ENCODE results near the gene RNF135.
"Not testable (repeated sequence)": the region's sequence is repeated elsewhere in the genome, so short reads cannot be mapped to it uniquely, and the experiment has no call there.

Gene RNF135

DNA sequence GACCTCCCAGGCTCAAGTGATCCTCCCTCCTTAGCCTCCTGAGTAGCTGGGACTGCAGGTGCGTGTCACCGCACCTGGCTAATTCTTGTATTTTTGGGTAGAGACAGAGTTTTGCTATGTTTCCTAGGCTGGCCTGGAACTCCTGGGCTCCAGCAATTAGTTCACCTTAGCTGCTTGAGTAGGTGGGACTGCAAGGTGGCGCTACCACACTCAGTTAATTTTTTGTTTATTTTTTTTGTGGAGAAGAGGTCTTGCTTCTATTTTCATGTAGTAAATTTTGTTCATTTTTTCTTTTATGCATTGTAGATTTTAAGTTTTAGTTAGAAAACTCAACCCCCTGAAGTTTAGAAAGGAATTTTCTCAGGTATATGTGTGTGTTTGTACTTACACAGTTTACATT, 21.7 kb downstream of the RNF135 start:
- DNase-seq, result no peak
- in situ Hi-C loops (cut with MboI; ENCODE audit: low pct_unique_long_range_greater_than_20kb, low sequenced_read_pairs), result no loop called here

DNA sequence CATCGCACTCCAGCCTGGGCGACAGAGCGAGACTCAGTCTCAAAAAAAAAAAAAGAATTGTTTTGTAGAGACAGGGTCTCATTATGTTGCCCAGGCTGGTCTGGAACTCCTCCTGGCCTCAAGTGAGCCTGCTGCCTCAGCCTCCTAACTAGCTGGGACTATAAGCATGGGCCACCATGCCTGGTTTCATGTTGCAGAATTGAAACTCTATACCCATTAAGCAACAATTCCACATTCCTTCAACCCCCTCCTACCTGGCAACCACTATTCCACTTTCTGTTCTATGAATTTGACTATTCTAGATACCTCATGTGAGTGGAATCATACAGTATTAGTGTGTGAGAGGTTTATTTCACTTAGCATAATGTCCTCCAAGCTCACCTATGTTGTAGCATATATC, 24.5 kb downstream of the RNF135 start:
- no peak for DNase-seq
- in situ Hi-C loops (cut with MboI; ENCODE audit: low pct_unique_long_range_greater_than_20kb, low sequenced_read_pairs), result no loop called here

DNA sequence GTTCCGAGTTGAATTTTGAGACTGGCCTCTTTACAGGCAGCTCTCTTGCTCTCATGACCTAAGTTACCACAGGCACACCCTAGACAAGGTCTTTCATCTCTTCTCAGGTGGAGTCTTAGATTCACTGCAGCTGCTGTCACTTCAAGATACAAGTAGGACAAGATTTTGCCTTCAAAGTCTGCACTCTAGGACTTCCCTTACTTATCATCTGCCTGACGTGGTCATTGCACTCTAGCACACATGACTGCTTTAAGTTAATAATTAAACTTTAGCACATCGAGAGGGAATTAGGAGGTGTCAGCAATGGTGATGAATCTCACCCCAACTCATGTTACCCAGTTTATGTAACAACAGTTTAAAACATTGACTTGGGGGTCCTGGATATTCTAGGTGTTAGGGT, 25.6 kb downstream of the RNF135 start:
- in situ Hi-C loops (cut with MboI; ENCODE audit: low pct_unique_long_range_greater_than_20kb, low sequenced_read_pairs), result no loop called here
- DNase-seq, result no peak

DNA sequence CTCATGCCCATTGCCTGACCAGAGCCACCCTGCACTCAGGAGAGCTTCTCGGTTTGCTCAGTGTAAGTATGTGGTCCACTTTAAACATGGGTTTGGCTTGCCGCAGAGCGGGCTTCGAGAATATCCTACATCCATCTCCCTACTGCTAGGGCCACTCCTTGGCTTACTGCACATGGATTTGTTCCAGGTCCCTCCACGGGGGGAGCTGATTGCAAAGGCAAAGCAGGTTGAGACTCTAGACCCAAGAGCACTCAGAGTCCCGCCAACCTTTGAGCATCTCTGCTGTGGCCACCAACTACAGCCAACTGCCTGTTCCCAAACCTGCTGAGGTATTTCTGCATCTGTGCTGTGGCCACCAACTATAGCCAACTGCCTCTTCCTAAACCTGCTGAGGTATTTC, 26.4 kb downstream of the RNF135 start:
- in situ Hi-C loops (cut with MboI; ENCODE audit: low pct_unique_long_range_greater_than_20kb, low sequenced_read_pairs), result no loop called here
- no peak for DNase-seq

DNA sequence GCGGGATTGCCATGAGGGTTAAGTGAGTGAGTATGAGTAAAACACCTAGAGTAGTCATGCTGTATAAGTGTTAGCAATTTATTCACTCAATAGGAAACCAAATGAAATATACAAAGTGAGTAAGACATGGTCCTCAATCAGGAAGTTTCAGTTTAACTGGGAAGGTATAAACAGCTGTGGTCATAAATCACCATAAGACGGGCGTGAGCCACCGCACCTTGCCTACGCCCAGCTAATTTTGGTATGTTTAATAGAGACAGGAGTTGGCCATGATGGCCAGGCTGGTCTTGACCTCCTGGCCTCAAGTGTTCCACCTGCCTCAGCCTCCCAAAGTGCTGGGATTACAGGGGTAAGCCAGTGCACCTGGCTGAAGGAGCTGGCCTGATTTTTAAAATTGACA, 27.0 kb downstream of the RNF135 start:
- no peak for DNase-seq
- in situ Hi-C loops (cut with MboI; ENCODE audit: low pct_unique_long_range_greater_than_20kb, low sequenced_read_pairs), result no loop called here

DNA sequence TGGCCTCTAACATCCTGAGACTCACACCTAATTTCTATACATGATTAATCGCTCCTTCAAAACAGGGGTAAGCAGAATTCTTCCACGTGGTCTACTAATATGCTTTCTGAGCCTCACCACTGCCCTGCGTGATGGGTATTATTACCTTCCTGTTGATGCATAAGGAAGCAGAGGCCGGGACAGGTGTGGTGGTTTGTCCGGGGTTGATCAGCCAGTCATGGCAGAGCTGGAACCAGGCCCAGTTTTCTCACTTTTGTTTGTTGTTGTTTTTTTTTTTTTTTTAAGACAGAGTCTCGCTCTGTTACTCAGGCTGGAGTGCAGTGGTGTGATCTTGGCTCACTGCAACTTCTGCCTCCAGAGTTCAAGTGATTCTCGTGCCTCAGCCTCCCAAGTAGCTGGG, 31.2 kb downstream of the RNF135 start:
- in situ Hi-C loops (cut with MboI; ENCODE audit: low pct_unique_long_range_greater_than_20kb, low sequenced_read_pairs), result loop anchor here (25.0 kb wide), 1 partner anchor 210 kb away; no protein-coding TSS in a partner anchor
- no peak for DNase-seq

DNA sequence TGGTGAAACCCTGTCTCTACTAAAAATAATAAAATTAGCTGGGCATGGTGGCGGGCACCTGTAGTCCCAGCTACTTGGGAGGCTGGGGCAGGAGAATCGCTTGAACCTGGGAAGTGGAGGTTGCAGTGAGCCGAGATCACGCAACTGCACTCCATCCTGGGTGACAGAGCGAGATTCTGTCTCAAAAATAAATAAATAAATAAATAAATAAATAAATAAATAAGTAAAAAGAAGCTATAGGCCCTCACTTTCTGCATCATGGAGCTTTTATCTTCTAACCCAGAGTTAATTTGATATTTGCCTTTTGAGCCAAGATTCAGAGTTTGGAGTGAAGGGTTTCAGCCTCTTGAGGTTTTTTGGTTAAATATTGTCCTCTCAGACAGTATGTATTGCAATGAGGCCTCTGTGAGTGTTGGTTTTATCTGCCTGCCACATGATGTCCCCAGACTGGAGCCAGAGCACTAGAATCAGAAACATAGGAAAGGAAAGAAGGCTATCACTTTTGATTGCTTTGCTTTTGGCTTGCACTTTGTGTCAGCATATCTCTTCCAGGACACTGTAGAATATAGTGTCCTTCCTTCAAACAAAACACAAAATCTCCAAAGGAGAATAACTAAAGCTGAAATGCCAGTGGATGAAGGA, 32.5 kb downstream of the RNF135 start:
- DNase-seq, result no peak
- in situ Hi-C loops (cut with MboI; ENCODE audit: low pct_unique_long_range_greater_than_20kb, low sequenced_read_pairs), result loop anchor here (25.0 kb wide), 1 partner anchor 209 kb away; no protein-coding TSS in a partner anchor

DNA sequence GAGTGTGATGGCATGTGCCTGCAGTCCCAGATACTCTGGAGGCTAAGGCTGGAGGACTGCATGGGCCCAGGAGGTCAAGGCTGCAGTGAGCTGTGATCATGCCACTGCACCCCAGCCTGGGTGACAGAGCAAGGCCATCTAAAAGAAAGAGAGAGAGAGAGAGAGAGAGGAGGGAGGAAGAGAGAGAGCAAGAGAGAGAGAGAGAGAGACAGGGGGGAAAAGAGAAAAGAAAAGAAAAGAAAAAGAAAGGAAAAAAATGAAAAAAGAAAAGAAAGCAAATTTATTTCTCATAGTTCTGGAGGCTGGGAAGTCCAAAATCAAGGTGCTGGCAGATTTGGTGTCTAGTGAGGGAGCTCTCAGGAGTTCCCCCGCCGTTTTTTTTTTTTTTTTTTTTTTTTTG, 33.3 kb downstream of the RNF135 start:
- in situ Hi-C loops (cut with MboI; ENCODE audit: low pct_unique_long_range_greater_than_20kb, low sequenced_read_pairs), result loop anchor here (25.0 kb wide), 1 partner anchor 208 kb away; no protein-coding TSS in a partner anchor
- no peak for DNase-seq

DNA sequence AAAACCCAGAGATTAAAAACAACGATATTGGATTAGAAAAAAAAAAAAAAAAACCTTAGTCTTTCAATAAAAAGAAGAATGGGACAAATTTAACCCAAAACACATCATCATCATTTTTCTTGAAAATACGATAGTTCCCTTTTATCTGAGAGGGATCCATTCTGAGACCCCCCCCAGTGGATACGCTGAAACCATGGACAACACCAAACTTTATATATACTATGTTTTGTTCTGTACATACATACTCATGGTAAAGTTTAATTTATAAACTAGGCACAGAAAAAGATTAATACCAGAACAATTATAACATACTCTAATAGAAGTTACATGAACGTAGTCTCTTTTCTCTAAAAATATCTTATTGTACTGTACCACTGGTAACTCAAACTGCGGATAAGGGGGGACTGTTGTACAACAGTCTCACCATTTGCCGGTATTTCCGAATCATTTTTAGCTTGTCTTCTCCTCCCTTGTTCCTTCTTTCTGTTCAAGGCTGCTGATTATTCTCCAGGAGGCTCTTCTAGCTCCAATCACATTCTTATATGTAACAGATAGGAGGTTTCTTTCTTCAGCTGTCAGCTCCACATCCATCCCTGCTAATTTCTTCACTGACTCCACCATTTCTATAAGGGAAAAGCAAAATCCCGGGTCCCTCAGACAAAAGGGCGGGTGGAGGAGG, 37.0 kb downstream of the RNF135 start:
- no peak for DNase-seq
- in situ Hi-C loops (cut with MboI; ENCODE audit: low pct_unique_long_range_greater_than_20kb, low sequenced_read_pairs), result loop anchor here (25.0 kb wide), 1 partner anchor 204 kb away; no protein-coding TSS in a partner anchor

DNA sequence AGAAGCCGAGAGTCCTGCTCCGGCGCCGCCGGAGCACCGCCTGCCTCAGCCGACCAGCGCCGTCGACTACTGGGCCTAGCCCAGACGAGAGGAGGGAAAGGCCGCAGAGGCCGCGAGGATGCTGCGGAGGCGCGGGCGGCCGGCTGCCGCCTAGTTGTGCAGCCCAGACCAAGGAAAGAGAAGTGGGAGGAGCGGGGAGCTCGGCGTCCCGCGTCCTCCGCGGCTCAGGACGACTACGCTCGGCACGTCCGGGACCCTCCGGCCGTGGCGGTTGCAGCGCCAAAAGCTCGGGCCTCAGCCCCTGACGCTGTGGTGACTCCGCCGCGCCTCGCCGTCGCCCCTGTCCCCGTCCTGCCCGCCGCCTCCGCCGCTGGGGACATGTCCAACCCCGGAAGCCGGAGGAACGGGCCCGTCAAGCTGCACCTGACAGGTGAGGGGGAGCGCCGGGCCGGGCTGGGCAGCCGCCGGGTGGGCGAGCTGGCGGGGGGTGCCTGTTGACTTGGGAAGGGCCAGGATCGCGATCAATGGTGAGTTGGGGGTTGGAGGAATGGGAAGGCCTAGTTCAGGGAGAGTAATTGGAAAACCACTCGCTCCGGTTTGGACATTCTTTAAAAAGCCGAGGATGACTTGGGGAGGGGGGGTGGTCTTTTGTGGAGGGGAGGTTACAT, 37.7 kb downstream of the RNF135 start:
- in situ Hi-C loops (cut with MboI; ENCODE audit: low pct_unique_long_range_greater_than_20kb, low sequenced_read_pairs), result loop anchor here (25.0 kb wide), 1 partner anchor 204 kb away; no protein-coding TSS in a partner anchor
- DNase-seq, result peak; percentile 83

DNA sequence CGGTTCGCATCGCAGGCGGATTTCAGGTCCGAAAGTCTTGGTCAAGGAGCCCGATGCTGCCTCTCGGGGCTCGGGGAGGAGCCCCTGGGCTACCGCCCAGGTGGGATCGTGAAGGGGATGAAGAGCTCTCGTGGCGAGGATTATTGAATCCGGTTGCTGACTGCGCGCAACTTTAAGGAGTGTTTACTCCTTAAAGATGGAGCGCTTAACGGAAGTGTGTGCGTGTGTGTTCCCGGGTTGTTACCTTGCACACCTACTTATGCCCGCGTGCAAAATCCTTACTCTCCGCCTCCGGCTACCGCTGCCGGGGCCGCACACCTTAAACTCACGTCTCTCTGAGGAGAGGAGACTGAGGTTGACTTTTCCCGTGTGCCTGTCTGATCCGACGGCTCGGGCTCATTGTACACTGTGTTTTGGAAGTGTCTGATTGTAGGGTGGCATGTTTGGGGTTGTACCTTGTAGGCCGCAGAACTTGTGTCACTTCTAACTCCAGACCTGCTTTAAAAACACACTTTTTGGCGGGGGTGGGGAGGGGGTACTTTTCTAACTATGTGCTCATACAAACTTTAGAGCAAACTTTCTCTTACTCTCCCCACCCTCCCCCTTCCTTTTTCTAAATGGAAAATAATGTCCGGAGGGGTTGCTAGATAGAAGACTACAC, 38.3 kb downstream of the RNF135 start:
- in situ Hi-C loops (cut with MboI; ENCODE audit: low pct_unique_long_range_greater_than_20kb, low sequenced_read_pairs), result loop anchor here (25.0 kb wide), 1 partner anchor 203 kb away; no protein-coding TSS in a partner anchor
- DNase-seq, result peak; percentile 57

DNA sequence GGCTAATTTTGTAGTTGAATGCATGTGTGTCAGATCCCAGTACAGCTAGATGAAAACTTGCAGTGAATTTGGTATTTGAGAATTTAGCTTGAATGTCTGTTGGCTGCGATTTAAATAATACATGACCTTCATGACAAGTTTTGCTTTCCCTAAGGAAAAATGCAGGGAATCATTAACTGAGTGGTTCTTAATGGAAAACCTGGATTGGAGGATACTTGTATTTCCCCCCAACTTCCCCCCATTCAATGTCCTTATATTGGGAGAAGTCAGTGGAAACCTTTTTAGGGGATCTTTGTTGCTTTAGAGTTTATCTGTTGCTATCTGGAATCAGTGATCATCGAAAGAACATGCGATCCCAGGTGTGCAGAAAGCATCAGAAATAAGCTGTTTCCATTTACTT, 39.2 kb downstream of the RNF135 start:
- not testable (repeated sequence) for DNase-seq
- in situ Hi-C loops (cut with MboI; ENCODE audit: low pct_unique_long_range_greater_than_20kb, low sequenced_read_pairs), result loop anchor here (25.0 kb wide), 1 partner anchor 202 kb away; no protein-coding TSS in a partner anchor

DNA sequence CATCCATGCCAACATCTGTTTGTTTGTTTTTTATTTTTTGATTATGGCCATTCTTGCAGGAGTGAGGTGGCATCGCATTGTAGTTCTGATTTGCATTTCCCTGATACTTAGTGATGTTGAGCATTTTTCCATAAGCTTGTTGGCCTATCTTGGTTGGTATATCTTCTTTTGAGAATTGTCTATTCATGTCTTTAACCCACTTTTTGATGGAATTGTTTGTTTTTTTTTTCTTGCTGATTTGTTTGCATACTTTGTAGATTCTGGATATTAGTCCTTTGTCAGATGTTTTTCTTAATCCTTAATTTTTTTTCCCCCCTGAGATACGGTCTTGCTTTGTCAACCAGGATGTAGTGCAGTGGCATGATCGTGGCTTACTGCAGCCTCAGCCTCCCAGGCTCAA, 43.0 kb downstream of the RNF135 start:
- no peak for DNase-seq

DNA sequence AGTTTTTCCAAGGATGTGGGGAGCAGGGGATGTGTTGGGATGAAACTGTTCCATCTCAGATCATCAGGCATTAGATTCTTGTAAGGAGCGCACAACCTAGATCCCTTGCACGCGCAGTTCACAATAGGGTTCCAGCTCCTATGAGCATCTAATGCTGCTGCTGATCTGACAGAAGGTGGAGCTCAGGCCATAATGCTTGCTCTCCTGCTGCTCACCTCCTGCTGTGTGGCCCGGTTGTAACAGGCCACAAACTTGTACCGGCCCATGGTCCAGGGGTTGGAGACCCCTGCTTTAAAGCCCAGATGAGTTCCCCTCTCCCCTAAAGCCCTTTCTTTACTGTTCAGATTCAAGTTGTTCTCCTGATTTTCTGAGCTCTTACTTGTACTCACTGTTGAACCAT, 44.8 kb downstream of the RNF135 start:
- DNase-seq, result no peak
- in situ Hi-C loops (cut with MboI; ENCODE audit: low pct_unique_long_range_greater_than_20kb, low sequenced_read_pairs), result loop anchor here (25.0 kb wide), 1 partner anchor 197 kb away; no protein-coding TSS in a partner anchor

More for the DNA sequence above, 43.0 kb downstream of the RNF135 start:
- in situ Hi-C loops (cut with MboI; ENCODE audit: low pct_unique_long_range_greater_than_20kb, low sequenced_read_pairs), result loop anchor here (25.0 kb wide), 1 partner anchor 198 kb away; no protein-coding TSS in a partner anchor

DNA sequence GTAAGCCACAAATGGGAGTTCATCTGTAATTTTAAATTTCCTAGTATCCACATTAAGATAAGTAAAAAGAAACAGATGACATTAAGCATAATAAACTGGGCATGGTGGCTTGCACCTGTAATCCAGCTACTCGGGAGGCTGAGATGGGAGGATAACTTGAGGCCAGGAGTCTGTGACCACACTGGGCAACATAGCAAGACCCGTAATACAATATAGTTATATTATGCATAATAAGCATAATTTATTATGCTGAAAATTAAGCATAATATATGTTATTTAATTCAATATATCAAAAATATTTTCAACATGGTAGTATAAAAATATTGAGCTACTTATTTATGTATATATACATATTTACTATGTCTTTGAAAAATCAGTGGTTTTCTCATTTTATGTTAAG, 48.2 kb downstream of the RNF135 start:
- DNase-seq, result no peak
- in situ Hi-C loops (cut with MboI; ENCODE audit: low pct_unique_long_range_greater_than_20kb, low sequenced_read_pairs), result loop anchor here (25.0 kb wide), 1 partner anchor 193 kb away; no protein-coding TSS in a partner anchor

DNA sequence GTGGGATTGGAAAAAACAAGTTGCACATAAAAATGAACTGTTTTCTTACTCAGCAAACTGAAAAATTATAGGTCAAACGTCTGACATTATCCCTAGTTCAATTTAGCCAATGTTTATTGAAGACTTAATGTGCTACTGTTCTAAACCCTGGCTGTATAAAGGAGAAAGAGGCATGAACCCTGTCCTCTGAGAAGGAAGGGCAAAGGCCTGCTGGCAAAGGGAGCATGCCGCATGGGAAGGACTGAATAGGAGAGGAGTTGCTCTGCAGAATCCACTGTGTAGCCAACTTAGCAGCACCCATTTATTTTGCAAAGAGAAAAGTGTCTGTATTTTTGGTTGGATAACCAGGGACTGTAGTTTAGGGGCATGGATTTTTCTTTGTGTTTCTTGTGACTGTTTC, 52.3 kb downstream of the RNF135 start:
- in situ Hi-C loops (cut with MboI; ENCODE audit: low pct_unique_long_range_greater_than_20kb, low sequenced_read_pairs), result loop anchor here (25.0 kb wide), 1 partner anchor 189 kb away; no protein-coding TSS in a partner anchor
- DNase-seq, result not testable (repeated sequence)

DNA sequence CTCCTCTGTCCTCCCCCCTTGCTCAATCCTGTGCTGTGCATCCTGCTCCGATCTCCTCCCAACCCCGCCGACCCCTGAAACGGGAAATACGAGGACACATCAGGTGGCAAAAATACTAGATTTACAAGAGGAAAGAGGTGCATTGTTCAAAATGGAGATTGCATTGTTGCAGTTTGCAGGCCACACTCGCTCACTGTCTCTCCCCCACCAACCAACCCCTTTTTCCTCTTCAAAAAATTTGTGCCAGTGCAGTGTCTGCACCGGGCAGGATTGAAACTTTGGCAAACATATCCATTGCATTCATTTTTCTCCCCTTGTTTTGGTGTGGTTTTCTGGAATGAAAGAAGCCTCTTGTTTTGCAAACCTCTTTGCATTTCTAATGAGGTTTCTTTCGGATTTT, 61.0 kb downstream of the RNF135 start:
- in situ Hi-C loops (cut with MboI; ENCODE audit: low pct_unique_long_range_greater_than_20kb, low sequenced_read_pairs), result no loop called here
- DNase-seq, result no peak

DNA sequence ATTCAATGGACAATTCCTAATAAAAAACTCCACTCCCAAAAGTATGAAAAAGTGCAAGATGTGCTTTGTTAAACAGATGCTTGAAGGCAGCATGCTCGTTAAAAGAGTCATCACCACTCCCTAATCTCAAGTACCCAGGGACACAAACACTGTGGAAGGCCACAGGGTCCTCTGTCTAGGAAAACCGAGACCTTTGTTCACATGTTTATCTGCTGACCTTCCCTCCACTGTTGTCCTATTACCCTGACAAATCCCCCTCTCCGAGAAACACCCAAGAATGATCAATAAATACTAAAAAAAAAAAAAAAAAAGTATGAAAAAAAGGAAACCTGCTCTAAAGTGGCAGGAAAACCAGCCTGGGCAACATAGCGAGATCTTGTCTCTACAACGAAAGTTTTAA, 64.8 kb downstream of the RNF135 start:
- DNase-seq; in situ Hi-C loops (cut with MboI; ENCODE audit: low pct_unique_long_range_greater_than_20kb, low sequenced_read_pairs): not testable (repeated sequence)

DNA sequence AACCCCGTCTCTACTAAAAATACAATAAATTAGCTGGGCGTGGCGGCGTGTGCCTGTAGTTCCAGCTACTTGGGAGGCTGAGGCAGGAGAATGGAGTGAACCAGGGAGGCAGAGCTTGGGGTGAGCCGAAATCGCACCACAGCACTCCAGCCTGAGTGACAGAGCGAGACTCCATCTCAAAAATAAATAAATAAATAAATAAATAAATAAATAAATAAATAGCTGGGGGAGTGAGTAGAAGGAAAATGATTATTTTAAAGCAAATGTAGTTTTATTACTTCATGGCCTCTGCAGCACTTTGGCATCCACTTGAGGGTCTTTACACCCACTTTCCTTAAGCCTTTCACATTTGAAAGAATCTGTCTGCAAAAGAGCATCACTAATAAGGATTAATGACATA, 70.0 kb downstream of the RNF135 start:
- DNase-seq, result not testable (repeated sequence)

More for the DNA sequence above, 70.0 kb downstream of the RNF135 start:
- in situ Hi-C loops (cut with MboI; ENCODE audit: low pct_unique_long_range_greater_than_20kb, low sequenced_read_pairs), result not testable (repeated sequence)

All from KBM-7 (cell line).